Measurements from ENCODE around the gene TMEM164.

Gene TMEM164

DNA sequence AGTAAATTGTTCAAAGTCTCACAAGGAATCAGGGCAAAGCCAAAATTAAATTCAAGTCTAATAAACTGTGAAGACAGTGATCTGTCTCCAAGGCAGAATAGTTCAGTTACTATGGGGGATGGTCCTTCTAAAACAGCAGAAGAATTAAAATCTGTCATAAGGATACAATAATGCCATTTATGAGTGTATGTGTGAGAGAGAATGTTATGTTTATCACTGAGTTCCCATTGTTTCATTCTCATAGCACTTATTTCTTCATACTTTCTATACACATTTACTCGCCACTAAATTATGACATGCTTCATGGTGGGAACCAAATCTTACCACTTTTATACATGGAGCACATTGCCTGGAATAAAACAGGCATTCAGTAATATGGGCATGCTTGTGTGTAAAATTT, 212.5 kb downstream of the TMEM164 start:
- DNase-seq: no peak

DNA sequence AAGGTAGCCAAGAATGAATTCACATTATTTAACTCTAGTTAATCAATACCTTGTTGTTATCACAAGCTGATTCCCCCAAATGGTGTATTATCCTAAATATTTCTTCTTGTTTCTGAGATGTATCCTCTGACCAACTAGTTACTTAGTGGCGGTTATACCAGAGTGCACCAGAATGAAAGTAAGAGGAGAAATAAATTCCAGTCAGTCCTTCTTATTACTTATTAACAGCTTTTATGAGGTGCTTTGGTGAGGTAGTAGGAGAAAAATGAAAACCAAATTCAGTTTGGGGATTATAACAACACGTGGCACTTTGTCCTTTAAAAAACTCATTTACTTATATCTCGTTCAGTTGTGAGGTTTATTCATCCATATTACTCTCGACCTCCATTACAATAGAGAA, 213.1 kb downstream of the TMEM164 start:
- no peak for DNase-seq

DNA sequence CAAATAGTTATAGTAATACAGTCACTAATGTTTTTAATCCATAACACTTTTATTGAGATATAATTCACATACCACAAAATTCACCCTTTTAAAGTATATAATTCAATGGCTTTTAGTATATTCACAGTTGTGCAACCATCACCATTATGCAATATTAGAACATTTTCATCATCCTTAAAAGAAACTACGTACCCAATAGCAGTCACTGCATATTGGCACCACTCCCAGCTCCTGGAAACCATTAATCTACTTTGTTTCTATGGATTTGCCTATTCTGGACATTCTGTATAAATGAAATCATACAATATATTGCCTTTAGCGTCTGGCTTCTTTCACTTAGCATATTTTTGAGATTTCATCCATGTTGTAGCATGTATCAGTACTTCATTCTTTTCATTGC, 215.7 kb downstream of the TMEM164 start:
- DNase-seq: no peak

DNA sequence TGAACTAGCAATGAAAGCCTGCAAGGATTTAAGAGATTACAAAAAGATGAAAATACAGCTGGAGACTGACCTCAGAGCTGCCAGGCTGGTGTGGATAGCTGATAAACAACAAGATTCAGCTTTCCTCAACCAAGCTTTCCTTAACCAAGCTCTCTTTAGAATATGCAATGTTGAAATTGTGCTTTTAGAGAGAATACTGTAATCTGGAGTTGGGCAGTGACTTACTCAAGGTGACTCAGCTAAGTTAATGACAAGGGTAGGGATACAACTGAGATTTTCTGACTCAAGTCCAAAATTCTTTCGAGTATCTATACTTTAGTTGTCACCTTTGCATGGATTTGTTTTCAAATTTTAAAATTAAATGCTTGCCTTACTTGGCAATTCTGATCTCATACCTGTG, 217.0 kb downstream of the TMEM164 start:
- DNase-seq: no peak

DNA sequence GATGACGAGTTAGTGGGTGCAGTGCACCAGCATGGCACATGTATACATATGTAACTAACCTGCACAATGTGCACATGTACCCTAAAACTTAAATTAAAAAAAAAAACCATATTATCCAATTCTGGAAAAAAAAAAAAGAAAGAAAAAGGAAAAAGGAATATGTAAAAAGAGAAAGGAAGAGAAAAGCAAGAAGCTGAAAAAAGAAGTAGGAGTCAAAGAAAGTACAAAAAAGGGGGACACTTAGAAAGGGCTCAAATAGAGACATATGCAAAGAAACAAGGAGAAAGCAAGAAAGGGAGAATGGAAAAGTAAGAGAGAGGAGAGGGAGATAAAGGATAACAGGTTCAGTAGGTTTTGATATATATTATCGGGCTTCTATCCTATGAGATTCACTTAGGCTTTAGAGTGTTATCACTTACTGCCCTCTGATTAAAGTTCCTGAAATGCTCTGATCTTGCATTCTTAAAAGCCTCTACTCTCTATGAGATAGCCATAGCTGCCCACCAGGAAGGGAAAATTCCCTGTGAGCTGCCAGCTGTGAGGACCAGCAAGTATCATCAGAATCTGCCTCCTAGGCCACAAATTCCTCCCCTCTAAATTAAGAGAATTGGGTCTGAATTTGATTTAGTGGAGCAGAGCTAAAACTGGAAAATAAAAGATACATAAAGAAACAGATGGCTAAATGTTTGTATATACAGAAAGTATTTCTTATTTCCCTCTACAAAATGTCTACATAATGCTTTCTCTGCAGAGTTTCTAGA, 219.8 kb downstream of the TMEM164 start:
- no peak for DNase-seq

DNA sequence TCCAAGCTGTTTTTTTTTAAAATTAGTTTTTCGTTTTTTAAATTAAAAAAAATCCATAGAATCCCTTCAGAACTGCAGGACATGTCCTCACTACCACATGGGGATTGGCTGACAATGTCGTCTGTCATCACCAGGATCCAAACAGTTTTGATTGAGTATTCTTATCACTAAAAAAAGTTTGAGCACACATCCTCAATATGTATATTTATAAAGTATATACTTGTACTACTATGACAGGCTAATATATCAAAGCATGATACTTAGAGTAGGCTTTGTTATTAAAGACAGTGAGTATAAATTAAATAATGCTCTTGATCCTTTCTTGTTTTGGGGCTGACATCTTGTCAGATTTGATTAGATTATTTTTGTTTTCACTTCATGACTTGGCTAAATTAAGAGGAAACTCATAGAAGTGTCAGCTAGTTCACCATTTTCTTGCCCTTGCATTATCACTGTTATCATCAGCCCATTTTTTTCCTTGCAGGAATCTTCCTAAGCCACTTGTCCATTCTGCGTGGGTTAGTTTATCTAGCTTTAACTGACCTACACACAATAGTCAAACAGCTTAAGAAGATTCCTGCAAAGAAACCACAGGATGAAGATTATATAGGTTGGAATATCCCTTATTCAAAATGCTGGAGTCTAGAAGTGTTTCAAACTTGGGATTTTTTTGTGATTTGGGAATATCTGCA, 222.2 kb downstream of the TMEM164 start:
- DNase-seq: no peak

DNA sequence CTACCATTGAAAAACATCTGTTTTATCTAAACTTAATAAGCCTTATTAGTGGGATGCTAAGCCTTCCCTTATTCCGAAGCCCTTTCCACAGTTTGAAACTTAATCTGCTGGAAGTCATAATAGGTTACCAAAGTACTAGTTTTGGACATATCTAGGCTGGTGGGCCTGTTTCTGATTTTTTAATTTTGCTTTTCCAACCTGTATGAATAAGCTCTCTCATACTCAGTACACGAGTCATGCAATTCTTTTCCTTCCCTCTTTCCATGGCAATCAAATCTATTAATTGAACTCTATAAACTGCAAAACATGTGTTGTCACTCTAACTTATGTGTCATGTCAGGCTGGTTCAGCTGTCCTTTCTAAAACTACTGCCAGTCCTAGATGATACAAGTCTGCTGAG, 224.0 kb downstream of the TMEM164 start:
- DNase-seq: no peak

Data from activated effector memory CD4-positive, alpha-beta T cell treated with anti-CD3 and anti-CD28 coated beads, Interleukin-2, amount 50 U/mL, for 16 hours (primary cell).